ENCODE measurements around the gene PRR23E.

PRR23E gene

DNA sequence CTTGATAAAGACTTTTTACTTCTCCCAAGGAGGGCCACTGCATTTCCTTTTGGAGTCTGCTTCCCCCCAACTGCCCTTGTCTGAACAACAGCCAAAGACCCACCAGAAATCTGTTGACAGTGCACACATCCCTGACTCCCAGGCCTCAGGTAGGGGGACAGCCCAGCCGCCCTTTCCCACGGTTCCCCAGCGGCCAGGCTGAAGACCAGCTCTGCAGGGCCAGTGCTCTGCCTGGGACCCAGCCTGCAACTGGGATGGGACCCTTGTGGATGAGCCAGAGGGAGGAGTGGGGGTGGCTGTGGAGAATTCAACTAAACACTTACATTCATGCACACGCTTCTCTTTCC is 8.1 kb upstream of the PRR23E start:
- intact Hi-C loops (cut with micrococcal nuclease) = no loop called here
- Mint-ChIP-seq H3K36me3 (ENCODE audit: low read depth) (no peaks in the 10 kb centered on the region), H3K9me3 (no peaks in the 10 kb centered on the region), H3K4me1 (ENCODE audit: low read depth) (peaks cover 5% of the 10 kb centered on the region), H3K27ac (no peak overlapping the region), H3K4me3 (no peak overlapping the region), H3K27me3 (peaks cover 7% of the 10 kb centered on the region)

DNA sequence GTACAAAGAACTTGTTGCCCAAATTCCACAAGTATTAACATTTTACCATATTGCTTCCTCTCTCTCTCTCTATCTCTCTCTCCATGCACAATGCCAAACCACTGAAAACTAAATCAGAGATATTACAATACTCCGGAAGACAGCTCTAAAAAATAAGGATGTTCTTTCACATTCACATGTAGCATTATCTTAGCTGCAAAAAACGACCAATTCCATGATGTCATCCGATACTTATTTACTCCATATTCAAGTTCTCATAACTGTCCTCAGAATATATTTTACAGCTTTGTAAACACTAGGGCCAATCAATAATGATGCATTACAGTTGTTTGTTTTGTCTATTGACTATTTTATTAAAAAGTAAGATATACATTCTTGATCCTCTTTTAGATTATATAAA is 7.7 kb upstream of the PRR23E start:
- Mint-ChIP-seq H3K27ac (no peak overlapping the region), H3K36me3 (ENCODE audit: low read depth) (no peaks in the 10 kb centered on the region), H3K9me3 (no peaks in the 10 kb centered on the region), H3K4me1 (ENCODE audit: low read depth) (peaks cover 5% of the 10 kb centered on the region), H3K4me3 (no peak overlapping the region), H3K27me3 (peaks cover 7% of the 10 kb centered on the region)
- intact Hi-C loops (cut with micrococcal nuclease) = no loop called here

DNA sequence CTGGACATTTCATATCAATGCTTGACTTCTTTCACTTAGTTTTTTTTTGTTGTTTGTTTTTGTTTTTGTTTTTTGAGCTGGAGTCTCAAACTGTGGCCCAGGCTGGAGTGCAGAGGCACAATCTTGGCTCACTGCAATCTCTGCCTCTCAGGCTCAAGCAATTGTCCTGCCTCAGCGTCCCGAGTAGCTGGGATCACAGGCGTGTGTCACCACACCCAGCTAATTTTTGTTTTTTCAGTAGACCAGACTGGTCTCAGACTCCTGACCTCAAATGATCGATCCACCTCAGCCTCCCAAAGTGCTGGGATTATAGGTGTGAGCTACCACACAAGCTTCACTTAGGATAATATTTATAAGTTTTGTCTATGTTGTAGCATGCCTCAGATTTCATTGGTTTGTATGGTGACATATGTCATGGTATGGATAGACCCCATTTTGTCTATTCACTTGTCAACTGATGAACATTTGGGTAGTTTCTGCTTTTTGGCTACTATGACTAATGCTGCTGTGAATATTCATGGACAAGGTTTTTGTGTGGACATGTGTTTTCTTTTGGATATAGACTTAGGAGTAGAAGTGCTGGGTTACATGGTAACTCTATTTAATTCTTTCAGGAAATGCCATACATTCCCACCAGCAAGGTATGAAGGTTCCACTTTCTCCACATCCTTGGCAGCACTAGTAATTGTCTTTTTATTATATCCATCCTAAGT is 6.8 kb upstream of the PRR23E start:
- intact Hi-C loops (cut with micrococcal nuclease) = no loop called here
- H3K4me1 Mint-ChIP-seq (ENCODE audit: low read depth) = peaks cover 5% of the 10 kb centered on the region
- peaks cover 7% of the 10 kb centered on the region for H3K27me3 Mint-ChIP-seq
- H3K27ac Mint-ChIP-seq = no peak overlapping the region
- H3K9me3 Mint-ChIP-seq = no peaks in the 10 kb centered on the region
- H3K36me3 Mint-ChIP-seq (ENCODE audit: low read depth) = no peaks in the 10 kb centered on the region
- no peak overlapping the region for H3K4me3 Mint-ChIP-seq

DNA sequence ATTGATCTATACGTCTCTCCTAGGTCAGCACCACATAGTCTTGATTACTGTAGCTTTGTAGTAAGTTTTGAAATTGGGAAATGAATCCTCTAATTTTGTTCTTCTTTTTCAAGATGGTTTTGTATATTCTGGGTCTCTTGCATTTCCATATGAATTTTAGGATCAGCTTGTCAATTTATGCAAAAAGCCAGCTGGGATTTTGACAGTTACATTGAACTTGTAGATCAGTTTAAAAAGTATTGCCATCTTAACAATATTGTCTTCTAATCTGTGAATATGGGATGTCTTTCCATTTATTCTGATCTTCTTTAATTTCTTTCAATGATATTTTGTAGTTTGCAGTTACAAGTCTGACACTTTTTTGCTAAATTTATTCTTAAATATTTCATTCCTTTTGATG is 5.6 kb upstream of the PRR23E start:
- intact Hi-C loops (cut with micrococcal nuclease) = no loop called here
- peaks cover 7% of the 10 kb centered on the region for H3K27me3 Mint-ChIP-seq
- no peaks in the 10 kb centered on the region for H3K36me3 Mint-ChIP-seq (ENCODE audit: low read depth)
- no peak overlapping the region for H3K27ac Mint-ChIP-seq
- H3K9me3 Mint-ChIP-seq = peaks cover 8% of the 10 kb centered on the region
- H3K4me3 Mint-ChIP-seq = no peak overlapping the region
- H3K4me1 Mint-ChIP-seq (ENCODE audit: low read depth) = peaks cover 5% of the 10 kb centered on the region

DNA sequence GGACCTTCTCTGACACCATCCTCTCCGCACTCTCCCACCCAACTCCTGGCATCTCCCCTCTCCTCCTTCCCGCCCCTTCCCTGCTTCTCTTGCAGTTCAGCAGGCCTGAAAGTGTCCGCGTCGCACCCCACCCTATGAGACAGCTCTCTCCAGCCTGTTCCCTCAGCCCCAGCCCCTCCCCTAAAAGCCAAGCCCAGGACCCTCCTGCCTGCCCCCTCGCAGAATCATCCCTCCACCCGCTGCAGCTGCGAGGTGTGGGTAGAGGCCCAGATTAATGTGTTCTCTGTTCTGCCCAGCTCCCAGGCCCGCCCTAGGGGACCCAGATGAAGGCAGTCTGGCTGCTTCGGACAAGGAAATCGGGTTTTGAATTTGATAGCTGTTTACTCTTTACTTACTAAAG is 410 bp downstream of the PRR23E start:
- H3K4me1 Mint-ChIP-seq (ENCODE audit: low read depth) = no peaks in the 10 kb centered on the region
- intact Hi-C loops (cut with micrococcal nuclease) = no loop called here
- H3K27me3 Mint-ChIP-seq = peaks cover 21% of the 10 kb centered on the region
- no peak overlapping the region for H3K4me3 Mint-ChIP-seq
- H3K27ac Mint-ChIP-seq = no peak overlapping the region
- peaks cover 16% of the 10 kb centered on the region for H3K9me3 Mint-ChIP-seq
- no peaks in the 10 kb centered on the region for H3K36me3 Mint-ChIP-seq (ENCODE audit: low read depth)

DNA sequence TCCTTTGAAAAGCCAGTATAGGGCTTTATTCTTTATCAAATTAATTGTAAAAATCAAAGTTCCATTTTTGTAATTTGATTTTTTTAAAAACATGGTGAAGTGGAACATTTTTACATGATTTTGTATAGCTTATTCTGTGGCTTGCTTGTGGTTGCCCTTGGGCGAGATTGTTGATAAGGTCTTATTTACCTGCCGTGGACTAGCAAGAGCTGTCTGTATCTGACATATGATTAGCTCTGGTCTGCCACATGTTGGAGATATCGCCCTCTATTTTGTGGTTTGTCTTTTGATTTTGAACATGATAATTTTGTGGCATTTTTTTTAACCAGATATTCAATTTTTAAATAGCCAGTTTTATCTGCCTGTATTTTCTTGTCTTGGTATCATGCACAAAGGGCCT is 844 bp downstream of the PRR23E start:
- peaks cover 17% of the 10 kb centered on the region for H3K27me3 Mint-ChIP-seq
- H3K27ac Mint-ChIP-seq = no peak overlapping the region
- intact Hi-C loops (cut with micrococcal nuclease) = no loop called here
- H3K9me3 Mint-ChIP-seq = peaks cover 16% of the 10 kb centered on the region
- H3K4me3 Mint-ChIP-seq = no peak overlapping the region
- H3K36me3 Mint-ChIP-seq (ENCODE audit: low read depth) = no peaks in the 10 kb centered on the region
- no peaks in the 10 kb centered on the region for H3K4me1 Mint-ChIP-seq (ENCODE audit: low read depth)

DNA sequence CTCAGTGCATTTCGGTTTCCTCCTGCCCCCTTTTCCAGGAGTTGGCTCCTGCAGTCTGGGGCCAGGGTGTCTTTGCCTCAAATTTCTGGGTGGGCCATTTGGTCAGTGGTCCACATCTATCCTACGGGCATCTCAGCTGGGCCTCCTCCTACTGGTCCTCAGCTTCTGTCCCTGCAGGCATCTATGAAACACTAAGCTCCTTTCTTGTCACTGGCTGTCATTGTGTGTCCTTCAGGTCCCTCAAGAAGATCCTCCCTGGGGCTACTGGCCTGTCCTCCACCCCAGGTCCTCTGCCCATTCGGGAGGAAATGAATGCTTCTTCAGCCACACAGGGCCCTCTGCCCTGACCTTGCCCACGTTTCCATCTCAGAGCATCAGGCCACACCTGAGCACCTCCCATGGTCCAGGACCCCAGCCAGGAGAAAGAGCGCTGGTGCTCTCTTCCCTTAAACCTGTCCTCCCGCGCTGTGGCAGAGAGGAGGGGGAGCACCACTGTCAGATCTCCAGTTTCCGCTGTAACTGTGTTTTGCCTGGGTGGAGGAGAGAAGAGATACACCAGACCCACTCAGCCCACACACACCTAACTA is 1.8 kb downstream of the PRR23E start:
- H3K4me3 Mint-ChIP-seq = no peak overlapping the region

DNA sequence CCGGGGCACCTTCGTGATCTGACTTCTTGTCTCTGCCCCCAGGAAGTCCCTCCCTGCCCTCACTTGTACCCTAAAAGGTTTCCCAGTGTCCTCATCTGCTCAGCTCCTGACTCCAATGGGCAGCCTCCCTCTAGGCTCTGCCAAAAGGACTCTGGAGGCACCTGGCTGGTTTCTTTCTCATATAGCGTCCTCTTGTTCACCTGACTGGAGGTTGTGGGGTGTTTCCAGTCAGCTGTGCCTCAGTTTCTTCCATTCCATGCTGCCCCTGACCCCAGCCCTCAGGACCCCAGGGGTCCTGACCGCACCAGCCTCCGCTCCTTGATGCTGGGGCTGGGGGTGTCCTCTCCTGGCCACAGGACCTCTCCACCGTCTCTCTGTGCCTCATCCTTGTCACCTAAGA is 2.5 kb downstream of the PRR23E start:
- peaks cover 7% of the 10 kb centered on the region for H3K4me1 Mint-ChIP-seq (ENCODE audit: low read depth)
- peaks cover 16% of the 10 kb centered on the region for H3K9me3 Mint-ChIP-seq
- no peak overlapping the region for H3K27ac Mint-ChIP-seq
- H3K27me3 Mint-ChIP-seq = peaks cover 17% of the 10 kb centered on the region
- H3K4me3 Mint-ChIP-seq = no peak overlapping the region
- no peaks in the 10 kb centered on the region for H3K36me3 Mint-ChIP-seq (ENCODE audit: low read depth)
- intact Hi-C loops (cut with micrococcal nuclease) = no loop called here

More for the DNA sequence above, 1.8 kb downstream of the PRR23E start:
- intact Hi-C loops (cut with micrococcal nuclease) = no loop called here
- H3K4me1 Mint-ChIP-seq (ENCODE audit: low read depth) = no peaks in the 10 kb centered on the region
- no peaks in the 10 kb centered on the region for H3K36me3 Mint-ChIP-seq (ENCODE audit: low read depth)
- peaks cover 16% of the 10 kb centered on the region for H3K9me3 Mint-ChIP-seq
- no peak overlapping the region for H3K27ac Mint-ChIP-seq
- peaks cover 17% of the 10 kb centered on the region for H3K27me3 Mint-ChIP-seq

DNA sequence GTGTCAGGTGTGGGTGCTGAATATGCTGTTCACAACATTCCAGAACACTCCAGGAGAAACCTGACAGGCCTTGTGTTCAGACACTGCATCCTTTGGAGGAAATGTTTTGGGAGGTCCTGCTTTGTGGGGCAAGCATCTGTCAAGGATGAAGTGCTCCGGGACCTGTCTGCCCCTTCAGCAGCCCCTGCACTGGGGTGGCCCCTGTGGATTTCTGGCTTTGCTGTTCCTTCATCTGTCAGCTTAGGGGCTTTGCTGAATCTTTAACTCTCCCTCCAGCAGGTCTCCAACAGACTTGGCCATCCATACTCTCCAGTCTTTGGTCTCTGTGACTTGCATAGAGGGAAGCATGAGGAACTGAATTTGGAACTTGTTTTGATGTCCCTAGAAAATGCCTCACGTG is 3.1 kb downstream of the PRR23E start:
- H3K36me3 Mint-ChIP-seq (ENCODE audit: low read depth) = no peaks in the 10 kb centered on the region
- no peak overlapping the region for H3K27ac Mint-ChIP-seq
- H3K9me3 Mint-ChIP-seq = peaks cover 16% of the 10 kb centered on the region
- H3K4me1 Mint-ChIP-seq (ENCODE audit: low read depth) = peaks cover 11% of the 10 kb centered on the region
- H3K27me3 Mint-ChIP-seq = peaks cover 17% of the 10 kb centered on the region
- no peak overlapping the region for H3K4me3 Mint-ChIP-seq
- intact Hi-C loops (cut with micrococcal nuclease) = no loop called here

DNA sequence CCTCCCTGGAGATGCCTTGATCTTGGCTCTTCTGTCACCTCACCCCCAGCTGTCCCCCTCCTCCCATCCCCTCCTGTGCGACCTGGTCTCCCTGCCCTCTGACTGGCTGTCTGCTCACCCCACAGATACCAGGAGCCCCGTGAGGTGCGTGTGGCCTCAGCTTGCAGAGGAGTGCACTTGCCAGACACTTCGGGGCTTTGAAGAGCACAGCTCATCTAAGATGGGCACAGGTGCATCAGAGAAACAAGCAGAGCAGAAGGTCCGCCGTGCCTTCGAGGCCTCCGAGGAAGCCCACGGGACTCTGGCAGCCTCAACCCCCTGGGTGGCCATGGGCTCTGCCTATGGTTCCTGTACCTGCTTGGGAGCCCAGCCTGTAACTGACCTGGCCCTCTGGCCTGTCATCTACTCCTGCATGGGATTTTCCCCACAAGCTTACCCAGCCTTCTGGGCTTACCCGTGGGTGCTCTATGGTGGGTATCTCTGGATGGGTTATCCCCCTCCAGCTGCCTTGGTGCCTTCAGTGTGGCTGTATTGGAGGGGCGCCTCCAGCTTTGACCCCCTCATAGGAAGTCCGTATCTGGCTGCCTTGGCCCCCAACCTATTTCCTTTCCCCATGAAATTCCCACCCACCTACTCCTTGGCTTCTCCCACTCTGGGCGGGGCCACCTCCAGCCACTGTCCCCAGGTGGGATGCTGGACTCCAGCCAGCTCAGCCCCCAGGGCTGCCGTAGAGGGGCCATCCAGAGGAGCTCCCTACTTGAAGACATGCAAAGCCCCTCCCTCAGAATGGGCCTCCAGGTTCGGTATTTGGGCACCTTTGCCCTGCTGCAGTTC is 3.8 kb downstream of the PRR23E start:
- Mint-ChIP-seq H3K27ac (no peak overlapping the region), H3K4me3 (no peak overlapping the region), H3K9me3 (peaks cover 14% of the 10 kb centered on the region), H3K36me3 (ENCODE audit: low read depth) (no peaks in the 10 kb centered on the region), H3K27me3 (peaks cover 17% of the 10 kb centered on the region), H3K4me1 (ENCODE audit: low read depth) (peaks cover 11% of the 10 kb centered on the region)
- intact Hi-C loops (cut with micrococcal nuclease) = no loop called here

DNA sequence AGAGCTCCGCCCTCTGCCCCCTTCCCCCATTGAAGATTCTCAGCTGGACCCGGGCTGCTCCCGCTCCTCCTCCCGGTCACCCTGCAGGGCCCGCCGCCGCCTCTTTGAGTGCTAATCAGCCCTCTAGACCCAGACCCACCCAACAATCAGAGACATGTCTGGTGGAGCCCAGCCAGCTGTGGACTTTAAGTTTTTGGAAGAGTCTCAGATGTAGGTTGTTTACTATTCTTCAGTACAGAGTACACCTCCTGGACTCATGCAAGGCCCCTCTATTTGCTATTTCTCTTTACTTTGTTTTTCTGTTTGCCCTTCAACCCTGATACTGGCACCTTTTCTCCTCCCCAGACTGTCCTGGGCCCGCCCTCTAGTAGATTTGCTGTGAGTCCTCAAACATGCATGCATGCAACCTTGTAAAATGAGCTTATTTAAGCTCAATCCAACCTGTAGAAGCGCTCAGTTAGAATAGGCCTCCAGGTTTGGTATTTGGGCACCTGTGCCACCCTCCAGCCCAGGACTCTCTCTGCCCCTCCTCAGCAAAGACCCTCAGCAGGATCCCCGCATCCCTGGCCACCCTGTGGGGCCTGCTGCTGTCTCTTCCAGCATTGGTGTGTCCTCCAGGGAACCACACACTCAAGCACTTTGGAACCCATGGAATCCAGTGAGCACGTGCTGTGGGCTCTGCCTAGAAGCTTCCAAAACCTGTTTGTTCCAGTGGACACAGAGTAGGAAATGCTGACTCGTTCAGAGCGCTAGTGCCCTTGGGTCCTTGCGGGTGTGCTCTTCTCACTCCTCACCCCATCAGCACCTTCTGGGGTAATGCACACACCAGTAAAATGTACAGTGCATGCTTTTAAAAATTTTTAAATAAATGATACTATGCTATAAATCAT is 4.6 kb downstream of the PRR23E start:
- Mint-ChIP-seq H3K4me3 (no peak overlapping the region), H3K9me3 (peaks cover 8% of the 10 kb centered on the region), H3K27me3 (peaks cover 16% of the 10 kb centered on the region), H3K4me1 (ENCODE audit: low read depth) (peaks cover 11% of the 10 kb centered on the region), H3K27ac (no peak overlapping the region), H3K36me3 (ENCODE audit: low read depth) (no peaks in the 10 kb centered on the region)
- intact Hi-C loops (cut with micrococcal nuclease) = no loop called here

DNA sequence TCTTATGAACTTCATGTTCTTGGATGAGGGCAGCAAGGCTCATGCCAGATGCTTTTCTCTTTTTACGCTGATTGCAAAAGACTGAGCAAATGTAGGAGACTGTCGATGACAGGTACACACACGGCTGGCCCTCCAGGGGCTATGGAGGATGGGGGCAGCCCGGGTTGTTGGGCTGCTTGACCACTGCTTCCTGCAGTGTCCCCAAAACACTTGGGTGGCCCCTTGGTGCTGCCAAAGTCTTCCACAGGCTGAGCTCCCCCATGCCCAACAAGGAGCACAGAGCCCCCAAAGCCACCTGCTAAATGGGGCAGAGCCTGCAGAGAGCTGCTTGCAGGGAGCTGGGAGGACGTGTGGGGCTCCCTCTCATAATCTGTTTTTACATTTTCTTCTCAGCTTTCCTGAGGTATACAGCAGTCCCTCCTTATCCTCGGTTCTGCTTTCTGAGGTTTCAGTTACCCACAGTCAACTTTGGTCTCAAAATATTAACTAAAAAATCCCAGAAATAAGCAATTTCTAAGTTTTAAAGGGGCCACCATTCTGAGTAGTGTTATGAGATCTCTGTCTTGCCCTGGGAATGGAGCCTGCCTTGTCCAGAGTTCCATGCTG is 7.3 kb downstream of the PRR23E start:
- intact Hi-C loops (cut with micrococcal nuclease) = no loop called here
- Mint-ChIP-seq H3K36me3 (ENCODE audit: low read depth) (no peaks in the 10 kb centered on the region), H3K27ac (no peak overlapping the region), H3K4me1 (ENCODE audit: low read depth) (peaks cover 17% of the 10 kb centered on the region), H3K9me3 (peaks cover 7% of the 10 kb centered on the region), H3K4me3 (no peak overlapping the region), H3K27me3 (peaks cover 9% of the 10 kb centered on the region)

DNA sequence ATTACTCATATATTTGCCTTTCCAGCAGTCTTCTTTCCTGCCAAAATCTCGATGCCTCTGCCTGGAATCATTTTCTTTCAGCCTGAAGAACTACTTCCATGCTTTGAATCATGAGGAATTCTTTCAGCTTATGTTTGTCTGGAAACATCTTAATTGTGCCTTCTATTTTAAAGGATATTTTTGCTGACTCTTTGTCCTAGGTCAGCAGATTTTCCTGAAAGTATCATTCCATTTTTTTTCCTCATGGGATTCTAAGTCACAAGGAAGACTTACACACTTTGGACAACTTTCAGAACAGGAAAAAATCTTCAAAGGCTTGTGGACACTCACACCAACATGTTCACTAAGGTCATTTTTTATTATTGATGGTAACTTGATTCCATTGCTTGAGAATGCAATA is 10.1 kb downstream of the PRR23E start:
- Mint-ChIP-seq H3K4me3 (no peak overlapping the region), H3K9me3 (peaks cover 7% of the 10 kb centered on the region), H3K27ac (no peak overlapping the region)

More for the DNA sequence above, 10.1 kb downstream of the PRR23E start:
- H3K27me3 Mint-ChIP-seq = peaks cover 5% of the 10 kb centered on the region
- H3K4me1 Mint-ChIP-seq (ENCODE audit: low read depth) = peaks cover 39% of the 10 kb centered on the region
- intact Hi-C loops (cut with micrococcal nuclease) = no loop called here
- no peaks in the 10 kb centered on the region for H3K36me3 Mint-ChIP-seq (ENCODE audit: low read depth)
